ENCODE results near the gene SLC13A4.

- TF ChIP-seq CTCF (IDR thresholded peaks at IDR 0.05; ENCODE audit: insufficient read depth, low read depth, low read length) (no peak), EZH2 (IDR thresholded peaks at IDR 0.05; ENCODE audit: insufficient read depth, low read length) (no peak)
Measured at GRCh38 chr7:135716677-135717238, 11.2 kb downstream of the SLC13A4 start.

Data from astrocyte (in vitro differentiated cells and primary cell).